ENCODE measurements around the gene KBTBD13.
"Not testable (repeated sequence)": the region's sequence is repeated elsewhere in the genome, so short reads cannot be mapped to it uniquely, and the experiment has no call there.

The KBTBD13 gene

DNA sequence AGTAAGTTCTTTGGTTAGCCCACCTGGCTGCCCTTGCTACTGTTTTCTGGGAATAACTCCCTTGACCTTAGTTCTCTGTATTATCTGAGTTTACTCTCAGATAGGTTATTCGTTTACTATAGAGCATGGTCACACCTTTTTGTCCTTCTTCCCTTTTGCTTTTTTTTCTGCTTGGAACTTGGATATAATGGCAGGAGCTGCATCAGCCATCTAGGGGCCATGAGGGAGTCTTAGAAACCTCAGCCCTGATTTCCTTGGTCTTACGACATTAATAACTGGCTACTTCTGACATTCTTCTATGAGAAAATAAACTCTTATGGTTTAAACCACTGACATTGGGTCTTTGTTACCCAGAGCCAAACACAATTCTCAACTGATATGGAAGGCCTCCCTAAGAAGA, 34.8 kb upstream of the KBTBD13 start:
- TF ChIP-seq, protein P1, sequence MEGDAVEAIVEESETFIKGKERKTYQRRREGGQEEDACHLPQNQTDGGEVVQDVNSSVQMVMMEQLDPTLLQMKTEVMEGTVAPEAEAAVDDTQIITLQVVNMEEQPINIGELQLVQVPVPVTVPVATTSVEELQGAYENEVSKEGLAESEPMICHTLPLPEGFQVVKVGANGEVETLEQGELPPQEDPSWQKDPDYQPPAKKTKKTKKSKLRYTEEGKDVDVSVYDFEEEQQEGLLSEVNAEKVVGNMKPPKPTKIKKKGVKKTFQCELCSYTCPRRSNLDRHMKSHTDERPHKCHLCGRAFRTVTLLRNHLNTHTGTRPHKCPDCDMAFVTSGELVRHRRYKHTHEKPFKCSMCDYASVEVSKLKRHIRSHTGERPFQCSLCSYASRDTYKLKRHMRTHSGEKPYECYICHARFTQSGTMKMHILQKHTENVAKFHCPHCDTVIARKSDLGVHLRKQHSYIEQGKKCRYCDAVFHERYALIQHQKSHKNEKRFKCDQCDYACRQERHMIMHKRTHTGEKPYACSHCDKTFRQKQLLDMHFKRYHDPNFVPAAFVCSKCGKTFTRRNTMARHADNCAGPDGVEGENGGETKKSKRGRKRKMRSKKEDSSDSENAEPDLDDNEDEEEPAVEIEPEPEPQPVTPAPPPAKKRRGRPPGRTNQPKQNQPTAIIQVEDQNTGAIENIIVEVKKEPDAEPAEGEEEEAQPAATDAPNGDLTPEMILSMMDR (IDR thresholded peaks at IDR 0.05; ENCODE audit: low read depth, low read length, missing control alignments), result no peak

DNA sequence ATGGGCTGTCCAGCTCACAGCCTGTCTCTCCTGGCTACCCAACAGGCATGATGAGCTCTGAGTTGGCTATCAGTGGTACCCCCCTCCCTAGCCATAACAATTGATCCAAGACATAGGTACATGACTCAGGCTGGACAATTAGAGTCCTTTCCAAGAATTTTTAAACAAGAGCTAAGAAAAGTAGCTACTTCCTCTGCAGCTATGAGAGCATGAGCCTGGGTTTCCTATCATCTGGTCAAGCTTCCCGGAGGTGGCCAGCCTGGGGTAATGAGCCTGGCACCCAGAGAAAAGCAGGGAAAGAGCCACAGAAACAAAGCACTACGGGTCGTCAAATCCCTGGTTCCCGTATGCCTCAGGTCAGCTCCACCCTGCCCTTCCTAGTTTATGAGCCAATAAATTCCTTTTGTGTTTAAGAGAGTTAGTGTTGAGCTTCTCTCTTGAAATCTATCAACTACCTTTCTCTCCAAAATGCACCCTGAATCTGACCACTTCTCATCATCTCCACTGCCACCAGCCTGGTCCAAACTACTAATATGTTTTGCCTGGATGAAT, 33.7 kb upstream of the KBTBD13 start:
- H3K4me3 ChIP-seq (ENCODE audit: low read depth, low read length), result no peak overlapping the region
- no peak for DNase-seq (ENCODE audit: low read depth)
- TF ChIP-seq, protein P1 (IDR thresholded peaks at IDR 0.05; ENCODE audit: low read depth, low read length, missing control alignments), result no peak

More for the DNA sequence above, 34.8 kb upstream of the KBTBD13 start:
- no peak for DNase-seq (ENCODE audit: low read depth)
- H3K4me3 ChIP-seq (ENCODE audit: low read depth, low read length), result no peak overlapping the region

DNA sequence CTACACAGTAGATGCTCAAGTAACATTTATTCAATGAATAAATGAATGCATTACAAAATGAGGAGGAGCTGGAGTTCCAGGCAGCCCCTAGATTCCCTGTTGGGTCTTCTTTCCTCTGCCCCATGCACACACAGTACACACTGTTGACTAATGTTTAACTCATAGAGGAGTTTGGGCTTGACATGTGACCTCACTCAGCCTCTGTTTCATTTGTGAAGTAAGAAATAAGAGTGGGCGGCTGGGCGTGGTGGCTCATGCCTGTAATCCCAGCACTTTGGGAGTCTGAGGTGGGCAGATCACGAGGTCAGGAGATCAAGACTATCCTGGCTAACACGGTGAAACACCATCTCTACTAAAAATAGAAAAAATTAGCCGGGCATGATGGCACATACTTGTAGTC, 32.3 kb upstream of the KBTBD13 start:
- H3K4me3 ChIP-seq (ENCODE audit: low read depth, low read length); DNase-seq (ENCODE audit: low read depth): not testable (repeated sequence)

DNA sequence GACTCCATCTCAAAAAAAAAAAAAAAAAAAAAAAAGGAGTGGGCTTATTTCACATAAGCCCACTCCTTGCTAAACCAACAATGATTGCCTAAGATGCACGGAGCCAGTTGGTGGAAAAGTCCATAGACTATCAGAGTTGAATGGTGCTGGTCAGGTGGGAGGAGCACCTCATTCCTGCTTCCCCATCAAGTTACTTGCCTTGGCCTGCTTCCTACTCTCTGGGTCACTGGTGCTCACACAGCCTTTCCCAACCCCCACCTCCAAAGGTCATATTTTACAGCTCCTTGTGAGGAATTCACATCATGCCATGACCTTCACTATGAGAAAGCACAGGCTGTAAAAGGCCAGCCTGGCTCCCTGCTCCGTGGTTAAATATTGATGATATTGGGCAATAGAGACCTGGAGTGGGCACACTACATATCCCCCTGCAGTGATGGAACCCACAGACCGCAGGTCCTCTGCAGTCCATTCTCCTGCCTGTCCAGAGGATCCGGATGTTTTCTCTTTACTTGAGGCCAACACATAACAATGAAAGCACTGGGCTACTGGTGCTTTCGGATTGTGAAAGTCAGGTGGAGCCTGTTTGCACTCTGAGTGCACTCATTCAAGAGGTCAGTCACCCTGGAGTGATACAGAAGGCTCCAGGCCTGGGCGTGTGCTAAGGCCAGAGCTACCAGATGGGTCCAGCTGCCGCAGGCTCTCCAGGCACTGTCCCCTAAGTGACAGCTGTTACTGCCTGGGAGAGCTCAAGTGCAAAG, 31.6 kb upstream of the KBTBD13 start, which contains the start of gene SLC51B:
SLC51B (plus strand) TSS at position 664 of the 758 bp plus-strand sequence. CDS start 4,618 bp downstream, outside the sequence.
- H3K4me3 ChIP-seq (ENCODE audit: low read depth, low read length), result no peak within 1 kb of the TSS

DNA sequence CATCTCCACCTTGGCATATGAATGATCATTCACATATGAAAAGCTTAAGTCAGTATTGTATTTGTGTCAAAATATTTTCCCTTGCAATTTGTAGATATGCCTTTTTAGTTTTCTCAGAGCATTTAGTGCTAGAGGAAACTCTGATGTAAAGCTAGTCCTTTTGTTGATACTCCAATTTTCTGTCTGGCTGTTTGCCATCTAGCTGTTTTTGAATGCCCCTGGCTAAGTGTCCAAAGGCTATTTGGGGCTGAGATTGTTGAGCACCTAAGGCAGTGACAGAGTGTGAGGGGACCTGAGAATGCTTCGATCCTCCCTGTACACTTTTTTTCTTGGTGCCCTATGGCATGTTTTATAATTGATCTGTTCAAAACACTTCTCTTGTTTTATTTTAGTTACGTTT, 28.3 kb upstream of the KBTBD13 start:
- TF ChIP-seq, protein P1 (IDR thresholded peaks at IDR 0.05; ENCODE audit: low read depth, low read length, missing control alignments), result no peak
- no peak for DNase-seq (ENCODE audit: low read depth)
- H3K4me3 ChIP-seq (ENCODE audit: low read depth, low read length), result no peak overlapping the region

More for the DNA sequence above, 31.6 kb upstream of the KBTBD13 start, which contains the start of gene SLC51B:
- TF ChIP-seq, protein P1 (IDR thresholded peaks at IDR 0.05; ENCODE audit: low read depth, low read length, missing control alignments), result no peak
- no peak for DNase-seq (ENCODE audit: low read depth)

DNA sequence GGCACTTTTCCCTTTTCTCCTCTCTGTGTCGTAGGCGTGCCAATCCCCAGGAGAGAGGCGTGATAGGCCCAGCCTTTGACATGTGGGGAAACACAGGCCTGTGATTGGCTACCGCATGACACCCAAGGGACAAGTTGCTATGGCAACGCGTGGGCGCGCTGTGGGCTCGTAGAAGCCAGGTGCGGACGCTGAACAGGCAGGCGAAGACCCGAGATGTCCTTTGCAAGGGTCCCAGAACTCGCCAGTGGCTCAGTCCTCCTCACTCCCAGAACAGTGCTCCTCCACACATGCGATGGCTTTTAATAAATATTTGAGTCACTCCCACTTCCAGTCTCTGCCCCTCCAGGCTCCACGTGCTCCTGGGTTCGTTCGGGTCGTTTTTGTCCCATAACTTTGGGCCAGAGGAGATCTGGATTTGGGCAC, 27.1 kb upstream of the KBTBD13 start:
- TF ChIP-seq, protein P1 (IDR thresholded peaks at IDR 0.05; ENCODE audit: low read depth, low read length, missing control alignments), result no peak
- H3K4me3 ChIP-seq (ENCODE audit: low read depth, low read length), result peak overlapping the region; percentile 33
- peak; percentile 88 for DNase-seq (ENCODE audit: low read depth)

DNA sequence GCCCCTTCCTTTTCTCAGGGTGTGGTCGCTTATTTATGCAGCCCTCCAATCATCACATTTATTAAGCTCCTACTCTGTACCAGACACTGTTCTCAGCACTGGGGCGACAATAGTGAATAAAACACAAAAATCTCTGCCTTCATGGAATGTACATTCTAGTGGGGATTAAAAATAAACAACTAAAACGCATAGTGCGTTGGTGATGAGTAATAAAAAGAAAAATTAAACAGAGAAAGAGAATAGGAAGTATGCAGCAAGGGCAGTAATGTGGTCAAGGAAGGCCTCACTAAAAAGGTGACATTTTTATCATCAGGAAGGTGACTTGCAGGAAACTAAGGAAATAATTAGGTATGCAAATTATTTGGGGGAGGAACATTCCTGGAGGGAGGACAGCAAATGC, 26.3 kb upstream of the KBTBD13 start:
- TF ChIP-seq, protein P1 (IDR thresholded peaks at IDR 0.05; ENCODE audit: low read depth, low read length, missing control alignments), result no peak
- no peak for DNase-seq (ENCODE audit: low read depth)
- H3K4me3 ChIP-seq (ENCODE audit: low read depth, low read length), result no peak overlapping the region
